Naive B cell (primary cell): Measurements from ENCODE around the gene CYB5D1. TPM values are rescaled to one million over a fixed set of nuclear protein-coding genes. Genes with fewer than 3 reads are reported as not detected.

ENCODE experiments used
- ATAC-seq, 2 donors: fragments of 150-1000 bp; cut with Tn5 transposase; 2 replicates each; pipeline ENCODE4 v1.10.0; 2021; ENCODE audit warnings: low read depth in 2 of 2, mild to moderate bottlenecking in 2 of 2, moderate library complexity in 2 of 2
- DNase-seq: peaks from one replicate; pipeline ENCODE4 v3.0.0; 2022
- H3K27ac Mint-ChIP-seq, 6 donors: one replicate each; pipeline ENCODE4 v1.8.0; 2020 to 2022; ENCODE audit warnings: mild to moderate bottlenecking in 6 of 6, mixed read lengths in 6 of 6, moderate library complexity in 5 of 6, inconsistent platforms in 2 of 6
- H3K27me3 Mint-ChIP-seq, 3 donors: one replicate each; pipeline ENCODE4 v1.8.0; 2021 to 2022; ENCODE audit warnings: mixed read lengths in 3 of 3, mild to moderate bottlenecking in 1 of 3
- H3K36me3 Mint-ChIP-seq, 2 donors: one replicate each; pipeline ENCODE4 v1.8.0; 2020 to 2022; ENCODE audit warnings: mixed read lengths in 2 of 2, inconsistent platforms in 1 of 2, mild to moderate bottlenecking in 1 of 2
- H3K4me1 Mint-ChIP-seq, 3 donors: one replicate each; pipeline ENCODE4 v1.8.0; 2020 to 2022; ENCODE audit warnings: mixed read lengths in 3 of 3, inconsistent platforms in 1 of 3, mild to moderate bottlenecking in 1 of 3, moderate library complexity in 1 of 3
- H3K4me3 Mint-ChIP-seq, 8 donors: one replicate each; pipeline ENCODE4 v1.8.0; 2020 to 2022; ENCODE audit warnings: mild to moderate bottlenecking in 8 of 8, mixed read lengths in 8 of 8, moderate library complexity in 8 of 8, inconsistent platforms in 2 of 8
- H3K9me3 Mint-ChIP-seq, 7 donors: one replicate each; pipeline ENCODE4 v1.8.0; 2020 to 2022; ENCODE audit warnings: mixed read lengths in 7 of 7, mild to moderate bottlenecking in 5 of 7, inconsistent platforms in 2 of 7, moderate library complexity in 1 of 7
- polyA plus RNA-seq, 6 donors: library from polyadenylated mRNA; unstranded; fragments of 300-500 nt; fragmentation: Illumina TruSeq; gene quantifications; one replicate each; pipeline ENCODE4 v1.2.3, GENCODE V29; 2021; ENCODE audit warnings: low read depth in 6 of 6

CYB5D1 gene
- polyA plus RNA-seq, 6 donors from 2014 or later, result 3.4 to 5.2 (median 3.7) TPM

GRCh38 chr17:7851438-7852261 lies 6.2 kb upstream of the CYB5D1 start:
- Mint-ChIP-seq H3K4me3 (peak overlapping the region; percentile 56 to 85 (median 77)), H3K9me3 (no peaks in the 10 kb centered on the region), H3K27ac (peak overlapping the region; percentile 87 to 97 (median 91)), H3K36me3 (peaks cover 0 to 4% of the 10 kb centered on the region in 2 donors), H3K4me1 (peaks cover 15 to 22% (median 17%) of the 10 kb centered on the region in 3 donors), H3K27me3 (no peaks in the 10 kb centered on the region)
- ATAC-seq (peak; percentile 78 to 86), DNase-seq (peak; percentile 95)

DNA sequence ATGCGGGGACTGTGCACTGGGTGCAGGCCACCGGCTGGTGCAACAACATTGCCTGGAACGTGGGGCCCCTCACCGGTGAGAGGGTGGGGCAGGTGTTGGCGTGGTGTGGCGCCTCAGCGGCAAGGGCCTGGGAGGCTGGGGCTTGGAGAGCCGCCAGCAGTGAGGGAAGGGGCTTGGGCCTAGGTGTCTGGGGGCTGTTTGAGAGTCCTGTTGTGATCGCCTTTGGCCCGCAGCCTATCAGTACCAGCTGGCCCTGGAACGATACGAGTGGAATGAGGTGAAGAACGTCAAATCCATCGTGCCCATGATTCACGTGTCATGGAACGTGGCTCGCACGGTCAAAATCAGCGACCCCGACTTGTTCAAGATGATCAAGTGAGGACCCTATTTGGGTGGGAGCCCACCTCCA lies 5.5 kb upstream of the CYB5D1 start:
- no peaks in the 10 kb centered on the region for H3K27me3 Mint-ChIP-seq
- peak overlapping the region in 4 of 6 donors; percentile 73 to 92 (median 89) for H3K27ac Mint-ChIP-seq
- H3K9me3 Mint-ChIP-seq, result no peaks in the 10 kb centered on the region
- ATAC-seq (no peak), DNase-seq (no peak)
- no peaks in the 10 kb centered on the region for H3K36me3 Mint-ChIP-seq
- peaks cover 15 to 22% (median 17%) of the 10 kb centered on the region in 3 donors for H3K4me1 Mint-ChIP-seq
- H3K4me3 Mint-ChIP-seq, result peak overlapping the region in 2 of 8 donors; percentile 80 to 85

- Mint-ChIP-seq H3K4me1 (peaks cover 15 to 22% (median 17%) of the 10 kb centered on the region in 3 donors), H3K4me3 (peak overlapping the region in 1 of 8 donors; percentile 85), H3K9me3 (no peaks in the 10 kb centered on the region), H3K27ac (peak overlapping the region in 3 of 6 donors; percentile 73 to 88 (median 81)), H3K27me3 (no peaks in the 10 kb centered on the region), H3K36me3 (no peaks in the 10 kb centered on the region)
- no peak for ATAC-seq
- DNase-seq, result peak; percentile 26
Observed at GRCh38 chr17:7852919-7853690, 4.7 kb upstream of the CYB5D1 start.

DNA sequence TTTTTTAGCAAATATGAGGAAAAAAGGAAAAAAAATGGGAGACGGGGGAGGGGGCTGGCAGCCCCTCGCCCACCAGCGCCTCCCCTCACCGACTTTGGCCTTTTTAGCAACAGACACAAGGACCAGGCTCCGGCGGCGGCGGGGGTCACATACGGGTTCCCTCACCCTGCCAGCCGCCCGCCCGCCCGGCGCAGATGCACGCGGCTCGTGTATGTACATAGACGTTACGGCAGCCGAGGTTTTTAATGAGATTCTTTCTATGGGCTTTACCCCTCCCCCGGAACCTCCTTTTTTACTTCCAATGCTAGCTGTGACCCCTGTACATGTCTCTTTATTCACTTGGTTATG lies 4.1 kb upstream of the CYB5D1 start:
- peak overlapping the region in 2 of 8 donors; percentile 10 to 42 for H3K4me3 Mint-ChIP-seq
- no peaks in the 10 kb centered on the region for H3K36me3 Mint-ChIP-seq
- no peaks in the 10 kb centered on the region for H3K27me3 Mint-ChIP-seq
- DNase-seq (no peak), ATAC-seq (no peak)
- H3K4me1 Mint-ChIP-seq, result peaks cover 15 to 20% (median 17%) of the 10 kb centered on the region in 3 donors
- H3K27ac Mint-ChIP-seq, result peak overlapping the region in 3 of 6 donors; percentile 38 to 74 (median 62)
- H3K9me3 Mint-ChIP-seq, result no peaks in the 10 kb centered on the region

DNA sequence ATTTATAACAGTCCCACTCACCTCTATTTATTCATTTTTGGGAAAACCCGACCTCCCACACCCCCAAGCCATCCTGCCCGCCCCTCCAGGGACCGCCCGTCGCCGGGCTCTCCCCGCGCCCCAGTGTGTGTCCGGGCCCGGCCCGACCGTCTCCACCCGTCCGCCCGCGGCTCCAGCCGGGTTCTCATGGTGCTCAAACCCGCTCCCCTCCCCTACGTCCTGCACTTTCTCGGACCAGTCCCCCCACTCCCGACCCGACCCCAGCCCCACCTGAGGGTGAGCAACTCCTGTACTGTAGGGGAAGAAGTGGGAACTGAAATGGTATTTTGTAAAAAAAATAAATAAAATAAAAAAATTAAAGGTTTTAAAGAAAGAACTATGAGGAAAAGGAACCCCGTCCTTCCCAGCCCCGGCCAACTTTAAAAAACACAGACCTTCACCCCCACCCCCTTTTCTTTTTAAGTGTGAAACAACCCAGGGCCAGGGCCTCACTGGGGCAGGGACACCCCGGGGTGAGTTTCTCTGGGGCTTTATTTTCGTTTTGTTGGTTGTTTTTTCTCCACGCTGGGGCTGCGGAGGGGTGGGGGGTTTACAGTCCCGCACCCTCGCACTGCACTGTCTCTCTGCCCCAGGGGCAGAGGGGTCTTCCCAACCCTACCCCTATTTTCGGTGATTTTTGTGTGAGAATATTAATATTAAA lies 3.6 kb upstream of the CYB5D1 start:
- H3K27ac Mint-ChIP-seq, result peak overlapping the region in 2 of 6 donors; percentile 62 to 74
- H3K27me3 Mint-ChIP-seq, result no peaks in the 10 kb centered on the region
- no peaks in the 10 kb centered on the region for H3K9me3 Mint-ChIP-seq
- ATAC-seq, result no peak
- peak overlapping the region in 3 of 8 donors; percentile 10 to 61 (median 42) for H3K4me3 Mint-ChIP-seq
- DNase-seq, result no peak
- H3K36me3 Mint-ChIP-seq, result no peaks in the 10 kb centered on the region
- peaks cover 17 to 20% (median 18%) of the 10 kb centered on the region in 3 donors for H3K4me1 Mint-ChIP-seq

GRCh38 chr17:7854851-7855659 lies 2.7 kb upstream of the CYB5D1 start, which contains the start of gene TMEM88:
TSS of gene TMEM88 (plus strand) at chr17:7855066. CDS start at chr17:7855075, 9 bp downstream.
- Mint-ChIP-seq H3K36me3 (no peaks in the 10 kb centered on the region), H3K4me3 (peak within 1 kb of the TSS in 4 of 8 donors; percentile 10 to 61 (median 31)), H3K9me3 (no peaks in the 10 kb centered on the region), H3K27ac (peak within 1 kb of the TSS in 3 of 6 donors; percentile 36 to 74 (median 62)), H3K4me1 (peaks cover 10 to 21% (median 20%) of the 10 kb centered on the region in 3 donors), H3K27me3 (no peaks in the 10 kb centered on the region)
- ATAC-seq (no peak), DNase-seq (peak; percentile 26)

GRCh38 chr17:7855660-7856010 lies 2.2 kb upstream of the CYB5D1 start:
- no peaks in the 10 kb centered on the region for H3K36me3 Mint-ChIP-seq
- H3K27me3 Mint-ChIP-seq, result no peaks in the 10 kb centered on the region
- no peak overlapping the region for H3K4me3 Mint-ChIP-seq
- DNase-seq (no peak), ATAC-seq (no peak)
- no peak overlapping the region for H3K27ac Mint-ChIP-seq
- peaks cover 10 to 21% (median 18%) of the 10 kb centered on the region in 3 donors for H3K4me1 Mint-ChIP-seq
- H3K9me3 Mint-ChIP-seq, result no peaks in the 10 kb centered on the region

DNA sequence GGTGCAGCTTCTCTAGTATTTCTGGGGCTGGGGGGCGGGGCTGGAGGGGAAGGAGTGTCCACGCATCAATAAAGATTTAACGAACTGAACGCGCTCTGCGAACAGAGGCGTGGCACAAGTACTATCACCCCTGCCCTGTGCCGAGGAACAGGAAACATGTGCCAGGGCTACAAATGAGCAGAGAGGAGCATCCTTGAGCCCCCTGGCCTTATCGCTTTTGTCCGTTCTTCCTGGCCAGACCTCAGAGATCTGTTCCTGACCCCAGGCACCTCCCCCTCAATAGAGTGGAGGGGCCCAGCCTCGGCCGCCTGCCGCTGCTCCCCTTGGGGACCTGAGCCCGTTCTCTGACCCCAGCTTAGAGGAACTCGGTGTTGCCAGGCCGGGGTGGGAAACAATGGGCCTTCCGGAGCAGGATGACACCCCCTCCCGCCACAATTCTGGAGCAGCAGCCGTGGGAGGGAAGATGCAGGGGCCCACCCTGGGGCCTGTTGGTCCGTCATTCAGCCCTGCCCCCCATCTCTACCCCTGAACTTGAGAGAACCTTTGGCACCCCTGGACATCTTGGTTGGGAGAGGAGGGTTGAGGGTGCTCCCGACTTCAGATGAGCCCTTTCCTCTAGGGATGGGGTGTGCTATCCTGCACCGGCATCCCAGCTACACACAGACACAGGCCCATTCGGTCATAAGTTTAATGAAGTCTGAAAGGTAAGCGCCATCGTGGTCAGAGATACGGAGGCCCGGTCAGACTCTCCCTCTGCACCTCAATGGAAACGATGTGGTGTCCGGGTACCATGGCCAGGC lies 1.6 kb upstream of the CYB5D1 start:
- Mint-ChIP-seq H3K27ac (peak overlapping the region in 1 of 6 donors; percentile 9), H3K36me3 (no peaks in the 10 kb centered on the region), H3K9me3 (no peaks in the 10 kb centered on the region), H3K4me1 (peaks cover 10 to 16% (median 13%) of the 10 kb centered on the region in 3 donors), H3K27me3 (no peaks in the 10 kb centered on the region), H3K4me3 (no peak overlapping the region)
- peak; percentile 25 for DNase-seq
- ATAC-seq, result no peak

DNA sequence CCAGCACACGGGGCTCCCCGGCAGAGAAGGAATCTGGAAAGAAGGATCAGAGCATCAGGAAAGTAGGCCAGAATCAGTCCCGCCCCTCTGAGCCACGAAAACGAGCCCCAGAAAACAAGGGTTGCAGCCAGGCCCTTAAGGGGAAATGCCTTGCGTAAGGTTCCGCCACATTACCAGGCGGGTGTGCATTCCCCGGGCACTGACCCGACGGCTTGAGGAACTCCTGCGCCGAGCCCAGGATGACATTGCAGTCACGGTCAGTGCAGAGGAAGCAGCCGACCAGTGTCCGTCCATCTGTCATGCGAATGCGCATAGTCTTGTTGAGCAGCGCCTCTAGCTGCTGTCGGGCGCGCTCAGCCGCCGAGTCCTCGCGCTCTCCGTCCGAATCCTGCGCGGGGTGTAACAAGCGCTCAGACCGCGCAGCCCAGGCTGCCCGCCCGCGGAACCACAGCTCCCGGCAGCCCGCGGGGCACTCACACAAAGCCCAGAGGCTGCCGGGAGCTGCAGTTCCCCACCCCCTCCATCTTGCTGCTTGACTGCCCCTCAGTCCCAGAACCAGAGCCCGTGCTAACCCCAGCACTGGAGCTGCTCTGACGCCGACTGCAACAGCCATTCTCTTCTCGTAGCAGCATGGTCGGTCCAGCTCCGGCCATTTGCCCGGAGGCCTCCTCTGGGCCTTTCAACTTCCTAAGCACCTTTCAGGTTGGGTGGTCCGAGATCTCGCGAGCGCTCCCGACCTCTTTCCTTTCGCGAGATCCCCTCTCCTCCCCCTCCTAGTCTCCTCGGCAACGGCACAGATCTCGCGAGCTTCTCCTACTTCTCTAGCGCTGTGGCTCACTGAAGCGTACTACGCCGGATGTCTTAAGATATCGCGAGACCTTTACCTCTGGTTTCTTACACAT lies 741 bp upstream of the CYB5D1 start, which contains the start of gene NAA38:
NAA38 (minus strand) TSS at position 749 of the 902 bp plus-strand sequence; CDS start at position 653, 96 bp downstream.
- ATAC-seq, result peak; percentile 80 to 83
- H3K36me3 Mint-ChIP-seq, result no peaks in the 10 kb centered on the region
- H3K9me3 Mint-ChIP-seq, result no peaks in the 10 kb centered on the region
- peaks cover 2 to 9% (median 4%) of the 10 kb centered on the region in 3 donors for H3K4me1 Mint-ChIP-seq
- DNase-seq, result peak; percentile 97
- no peaks in the 10 kb centered on the region for H3K27me3 Mint-ChIP-seq
- H3K4me3 Mint-ChIP-seq, result no peak within 1 kb of the TSS
- H3K27ac Mint-ChIP-seq, result no peak within 1 kb of the TSS

GRCh38 chr17:7858522-7858810 lies 663 bp downstream of the CYB5D1 start:
- ATAC-seq (peak in 1 of 2 donors; percentile 9), DNase-seq (peak; percentile 20)
- Mint-ChIP-seq H3K27ac (peak overlapping the region in 1 of 6 donors; percentile 83), H3K4me1 (peaks cover 4 to 10% (median 5%) of the 10 kb centered on the region in 3 donors), H3K36me3 (no peaks in the 10 kb centered on the region), H3K9me3 (no peaks in the 10 kb centered on the region), H3K27me3 (no peaks in the 10 kb centered on the region), H3K4me3 (no peak overlapping the region)

DNA sequence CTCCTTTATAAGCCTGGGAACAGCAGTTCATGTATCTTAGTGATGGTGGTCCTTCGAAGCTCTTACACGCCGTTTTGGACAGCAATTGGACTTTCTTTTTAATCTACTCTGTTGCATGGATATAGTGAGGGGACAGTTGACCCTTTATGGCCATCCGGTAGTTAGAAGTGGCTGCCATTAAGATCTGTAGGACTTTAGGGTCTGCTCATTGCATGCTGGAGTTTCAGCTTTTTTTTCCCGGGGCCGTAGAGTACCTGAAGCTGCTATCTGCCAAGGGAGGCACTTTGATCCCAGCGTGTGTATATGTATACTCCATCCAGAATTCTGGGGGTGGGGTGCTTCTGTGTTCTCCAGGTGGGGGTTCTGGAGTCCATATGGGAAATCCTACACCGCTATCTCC lies 1.2 kb downstream of the CYB5D1 start:
- Mint-ChIP-seq H3K27me3 (no peaks in the 10 kb centered on the region), H3K4me3 (peak overlapping the region in 2 of 8 donors; percentile 10 to 72), H3K27ac (peak overlapping the region in 4 of 6 donors; percentile 23 to 72 (median 40)), H3K9me3 (no peaks in the 10 kb centered on the region), H3K4me1 (peaks cover 5 to 10% (median 6%) of the 10 kb centered on the region in 3 donors), H3K36me3 (no peaks in the 10 kb centered on the region)
- ATAC-seq (no peak), DNase-seq (no peak)
